Liver (tissue), 9 donors: ENCODE results near the gene SPR. TPM values are rescaled to one million over a fixed set of nuclear protein-coding genes. Genes with fewer than 3 reads are reported as not detected.

Experiments used
- DNase-seq: peaks from one replicate; pipeline ENCODE4 v3.0.0-alpha.2; 2017; ENCODE audit warnings: low spot score
- H3K27ac ChIP-seq, 2 donors: one replicate each; pipeline ENCODE4 v1.7.0; 2013; ENCODE audit warnings: inconsistent platforms in 2 of 2, low read length in 2 of 2, control low read depth in 1 of 2, low read depth in 1 of 2, mild to moderate bottlenecking in 1 of 2
- H3K27me3 ChIP-seq, 4 donors: one replicate each; pipeline versions ENCODE4 v1.6.1 to v1.7.0; 2013; ENCODE audit warnings: low read length in 3 of 4, inconsistent platforms in 1 of 4, mild to moderate bottlenecking in 1 of 4, moderate library complexity in 1 of 4; ENCODE audit not compliant: control insufficient read depth in 4 of 4, insufficient read depth in 4 of 4
- H3K36me3 ChIP-seq, 4 donors: one replicate each; pipeline versions ENCODE4 v1.6.1 to v1.7.0; 2013; ENCODE audit warnings: low read length in 3 of 4, mild to moderate bottlenecking in 3 of 4, low read depth in 1 of 4, moderate library complexity in 1 of 4; ENCODE audit not compliant: control insufficient read depth in 4 of 4, insufficient read depth in 3 of 4
- H3K4me1 ChIP-seq, 4 donors: one replicate each; pipeline versions ENCODE4 v1.6.1 to v1.7.0; 2013; ENCODE audit warnings: low read length in 3 of 4, mild to moderate bottlenecking in 3 of 4, moderate library complexity in 1 of 4; ENCODE audit not compliant: control insufficient read depth in 4 of 4, insufficient read depth in 4 of 4
- H3K4me3 ChIP-seq, 3 donors: one replicate each; pipeline versions ENCODE4 v1.6.1 to v1.7.0; 2013; ENCODE audit warnings: low read length in 3 of 3, control low read depth in 1 of 3, low read depth in 1 of 3, mild to moderate bottlenecking in 1 of 3
- H3K9ac ChIP-seq, 2 donors: one replicate each; pipeline ENCODE4 v1.7.0; 2013; ENCODE audit warnings: low read length in 2 of 2, mild to moderate bottlenecking in 2 of 2, moderate library complexity in 2 of 2, control low read depth in 1 of 2, low read depth in 1 of 2
- H3K9me3 ChIP-seq, 4 donors: one replicate each; pipeline versions ENCODE4 v1.6.1 to v1.7.0; 2013; ENCODE audit warnings: low read length in 3 of 4; ENCODE audit not compliant: control insufficient read depth in 4 of 4
- ATF3 ChIP-seq: IDR thresholded peaks from 2 replicates; pipeline ENCODE4 v1.6.1; 2016; ENCODE audit warnings: antibody characterized with exemption
- CTCF ChIP-seq: fragments of 150-350 bp; IDR thresholded peaks from 2 replicates; pipeline ENCODE4 v1.5.1; 2017; ENCODE audit warnings: improper control_type of control experiment, low read depth, low read length; ENCODE audit not compliant: missing input control
- EGR1 ChIP-seq, 2 donors: IDR thresholded peaks; 2 replicates each; pipeline ENCODE4 v1.6.1; 2016 to 2018; ENCODE audit warnings: antibody characterized with exemption in 2 of 2, low read depth in 2 of 2
- FOXA1 ChIP-seq: IDR thresholded peaks from 2 replicates; pipeline ENCODE4 v1.6.1; 2016; ENCODE audit warnings: antibody characterized with exemption
- FOXA2 ChIP-seq: IDR thresholded peaks from 2 replicates; pipeline ENCODE4 v1.6.1; 2016; ENCODE audit warnings: antibody characterized with exemption
- GABPA ChIP-seq, 2 donors: IDR thresholded peaks in 1 of 2; conservative IDR thresholded peaks in 1 of 2; 2 replicates each; pipeline ENCODE4 v1.6.1; 2016; ENCODE audit warnings: antibody characterized with exemption in 2 of 2, mild to moderate bottlenecking in 1 of 2, moderate library complexity in 1 of 2
- HNF4A ChIP-seq, 2 donors: conservative IDR thresholded peaks; 2 replicates each; pipeline ENCODE4 v1.6.1; 2016; ENCODE audit warnings: antibody characterized with exemption in 2 of 2, mild to moderate bottlenecking in 2 of 2
- HNF4G ChIP-seq: IDR thresholded peaks from 2 replicates; pipeline ENCODE4 v1.6.1; 2016; ENCODE audit warnings: antibody characterized with exemption
- JUND ChIP-seq, 2 donors: IDR thresholded peaks; 2 replicates each; pipeline ENCODE4 v1.6.1; 2016; ENCODE audit warnings: antibody characterized with exemption in 2 of 2
- MAX ChIP-seq: IDR thresholded peaks from 2 replicates; pipeline ENCODE4 v1.6.1; 2016; ENCODE audit warnings: antibody characterized with exemption
- NR2F2 ChIP-seq: IDR thresholded peaks from 2 replicates; pipeline ENCODE4 v1.6.1; 2016; ENCODE audit warnings: antibody characterized with exemption
- RAD21 ChIP-seq, 2 donors: IDR thresholded peaks; 2 replicates each; pipeline ENCODE4 v1.6.1; 2016; ENCODE audit warnings: antibody characterized with exemption in 2 of 2, mild to moderate bottlenecking in 2 of 2
- REST ChIP-seq: IDR thresholded peaks from 2 replicates; pipeline ENCODE4 v1.6.1; 2016; ENCODE audit warnings: antibody characterized with exemption, mild to moderate bottlenecking
- RXRA ChIP-seq, 2 donors: IDR thresholded peaks; 2 replicates each; pipeline ENCODE4 v1.6.1; 2017 to 2018; ENCODE audit warnings: antibody characterized with exemption in 2 of 2, mild to moderate bottlenecking in 1 of 2
- SP1 ChIP-seq: IDR thresholded peaks from 2 replicates; pipeline ENCODE4 v1.6.1; 2018; ENCODE audit warnings: antibody characterized with exemption, mild to moderate bottlenecking
- TAF1 ChIP-seq: conservative IDR thresholded peaks from 2 replicates; pipeline ENCODE4 v1.6.1; 2016; ENCODE audit warnings: antibody characterized with exemption, mild to moderate bottlenecking
- YY1 ChIP-seq: IDR thresholded peaks from 2 replicates; pipeline ENCODE4 v1.6.1; 2016; ENCODE audit warnings: antibody characterized with exemption, mild to moderate bottlenecking
- ZBTB33 ChIP-seq: IDR thresholded peaks from 2 replicates; pipeline ENCODE4 v1.6.1; 2016; ENCODE audit warnings: antibody characterized with exemption
- WGBS: extraction: QIAGEN DNeasy Blood & Tissue Kit; methylation state at CpG from one replicate; pipeline ENCODE4 v1.1.7; 2013; 5-methylcytosine and 5-hydroxymethylcytosine counted together
- polyA plus RNA-seq, 2 donors: library from polyadenylated mRNA; stranded (reverse) in 1 of 2; unstranded in 1 of 2; fragments of 200-250 nt in 1 of 2; fragments of >200 nt in 1 of 2; fragmentation: Nextera tagmentation in 1 of 2; extraction: Ambion mirVana in 1 of 2; gene quantifications; one replicate each; pipeline versions ENCODE4 v1.2.1 to v1.2.3, GENCODE V29; 2013 to 2015
- total RNA-seq, 2 donors: library from RNA; depleted of rRNA; stranded (reverse); fragments of >200 nt; gene quantifications; one replicate each; pipeline ENCODE4 v1.2.3, GENCODE V29; 2014
- donor health status: healthy.
- donor health status: healthy.
- donor health status: healthy.
- donor health status: healthy.
- donor health status: healthy.

SPR gene
- total and polyA plus RNA-seq, 4 donors, result 13.6 to 60.8 (median 53.1) TPM

GRCh38 chr2:72932045-72932740, 45.0 kb downstream of the SPR start:
- Histone ChIP-seq H3K27ac (no peak overlapping the region), H3K9me3 (no peaks in the 10 kb centered on the region), H3K36me3 (no peaks in the 10 kb centered on the region), H3K4me1 (no peaks in the 10 kb centered on the region), H3K4me3 (no peak overlapping the region), H3K27me3 (peaks cover 0 to 6% (median 4%) of the 10 kb centered on the region in 4 donors), H3K9ac (no peak overlapping the region)
- no peak for DNase-seq
- WGBS, result 74% methylated on average over 5 of the region's 5 CpGs
- TF ChIP-seq JUND (IDR thresholded peaks at IDR 0.05), result no peak
- TF ChIP-seq TAF1, result no peak
- TF ChIP-seq RAD21 (IDR thresholded peaks at IDR 0.05), result no peak
- TF ChIP-seq YY1, result no peak
- no peak for TF ChIP-seq HNF4G
- TF ChIP-seq HNF4A (conservative IDR thresholded peaks at IDR 0.05), result no peak
- no peak for TF ChIP-seq GABPA (IDR thresholded peaks at IDR 0.05 in 1 of 2, conservative IDR thresholded peaks at IDR 0.05 in 1 of 2)
- no peak for TF ChIP-seq MAX
- no peak for TF ChIP-seq NR2F2
- TF ChIP-seq RXRA (IDR thresholded peaks at IDR 0.05), result no peak
- TF ChIP-seq FOXA1, result no peak
- no peak for TF ChIP-seq ATF3
- no peak for TF ChIP-seq SP1
- TF ChIP-seq FOXA2, result no peak
- TF ChIP-seq CTCF, result no peak
- TF ChIP-seq EGR1 (IDR thresholded peaks at IDR 0.05; ENCODE audit: low read depth in 2 of 2), result no peak
- no peak for TF ChIP-seq ZBTB33
- no peak for TF ChIP-seq REST
